K562 (cell line): ENCODE measurements around the gene PIKFYVE. TPM values are rescaled to one million over a fixed set of nuclear protein-coding genes. Genes with fewer than 3 reads are reported as not detected.

Experiments used
- ATAC-seq: fragments of 200-7000 bp; cut with Tn5 transposase; 3 replicates; pipeline ENCODE4 v1.9.1; 2020; ENCODE audit warnings: moderate library complexity
- BruUV-seq: library from RNA; stranded (reverse); fragments of 400-500 nt; replicated peaks from 2 replicates; lab custom pipeline; 2021; lab: Mats Ljungman, UMichigan
- CTCF ChIA-PET: fragments of 300-600 bp; formaldehyde crosslinking; extraction: SDS; loops from one replicate; lab custom pipeline; 2021; ENCODE audit warnings: low intra/inter-chr PET ratio; lab: Yijun Ruan, JAX
- POLR2A ChIA-PET: fragments of 300-600, 350-650 bp; sonication (Branson Sonifier 250); formaldehyde crosslinking; extraction: SDS; loops from one replicate; lab custom pipeline; 2021; ENCODE audit warnings: antibody characterized with exemption, inconsistent platforms; lab: Yijun Ruan, JAX
- DNase-seq, 4 experiments: peaks; one replicate each; pipeline versions ENCODE4 v3.0.0 to v3.0.0-alpha.2; 2011 to 2018; ENCODE audit warnings: low spot score in 3 of 4, mixed read lengths in 3 of 4; ENCODE audit errors: extremely low read depth in 1 of 4
- FAIRE-seq: peaks from 2 replicates; lab custom pipeline; 2011; peaks lifted over from hg19 to GRCh38; lab: Jason Lieb, UNC
- H2AFZ ChIP-seq: 2 replicates; pipeline ENCODE4 v1.6.0; 2011; ENCODE audit warnings: low read depth, low read length, control low read depth, inconsistent platforms
- H3K27ac ChIP-seq: fragments of 200-600 bp; 3 replicates; pipeline ENCODE4 v1.8.0; 2011; ENCODE audit warnings: low read depth, mild to moderate bottlenecking, control low read depth, inconsistent platforms, low read length, moderate library complexity, mixed read lengths; ENCODE audit errors: extremely low read depth
- H3K27me3 ChIP-seq, 2 experiments: fragments of 300-600 bp in 1 of 2; 2 replicates in 1 of 2; 3 replicates in 1 of 2; pipeline versions ENCODE4 v1.6.0 to v1.8.0; 2011; ENCODE audit warnings: inconsistent platforms in 2 of 2, low read length in 2 of 2, mild to moderate bottlenecking in 1 of 2, mixed read lengths in 1 of 2, moderate library complexity in 1 of 2; ENCODE audit not compliant: control insufficient read depth in 2 of 2, insufficient read depth in 2 of 2
- H3K36me3 ChIP-seq: fragments of 300-600 bp; 3 replicates; pipeline ENCODE4 v1.8.0; 2011; ENCODE audit warnings: mild to moderate bottlenecking, low read length, inconsistent platforms; ENCODE audit not compliant: control insufficient read depth, insufficient read depth
- H3K4me1 ChIP-seq, 2 experiments: fragments of 200-600 bp in 1 of 2; replicated peaks in 1 of 2; 2 replicates in 1 of 2; 3 replicates in 1 of 2; pipeline versions ENCODE4 v1.5.1 to v1.8.0; 2011; ENCODE audit warnings: inconsistent platforms in 2 of 2, low read length in 2 of 2, mild to moderate bottlenecking in 1 of 2, mixed read lengths in 1 of 2, moderate library complexity in 1 of 2; ENCODE audit not compliant: control insufficient read depth in 2 of 2, insufficient read depth in 2 of 2
- H3K4me2 ChIP-seq: 2 replicates; pipeline ENCODE4 v1.6.1; 2011; ENCODE audit warnings: low read length, control low read depth, inconsistent platforms, mixed read lengths; ENCODE audit not compliant: insufficient read depth
- H3K4me3 ChIP-seq: fragments of 200-600 bp; sonication (generic), shearing (Covaris generic); 2 replicates; pipeline ENCODE4 v1.5.1; 2016; ENCODE audit warnings: control low read depth, inconsistent platforms
- H3K79me2 ChIP-seq: fragments of 200-600 bp; 3 replicates; pipeline ENCODE4 v1.8.0; 2011; ENCODE audit warnings: low read length, inconsistent platforms; ENCODE audit not compliant: control insufficient read depth, insufficient read depth
- H3K9ac ChIP-seq, 2 experiments: 2 replicates each; pipeline versions ENCODE4 v1.6.0 to v1.6.1; 2011; ENCODE audit warnings: low read depth in 2 of 2, low read length in 2 of 2, control low read depth in 1 of 2, inconsistent platforms in 1 of 2, mild to moderate bottlenecking in 1 of 2, mixed read lengths in 1 of 2; ENCODE audit not compliant: insufficient read depth in 1 of 2
- H3K9me1 ChIP-seq: one replicate; pipeline ENCODE4 v1.6.0; 2011; ENCODE audit warnings: inconsistent platforms, mild to moderate bottlenecking, low read length, moderate library complexity; ENCODE audit not compliant: control insufficient read depth, insufficient read depth
- H3K9me3 ChIP-seq: replicated peaks from 2 replicates; pipeline ENCODE4 v1.5.1; 2011; ENCODE audit warnings: low read depth, low read length, inconsistent platforms; ENCODE audit not compliant: control insufficient read depth, insufficient read depth
- H4K20me1 ChIP-seq: replicated peaks from 2 replicates; pipeline ENCODE4 v1.6.1; 2011; ENCODE audit warnings: low read length, inconsistent platforms, mixed read lengths; ENCODE audit not compliant: control insufficient read depth, insufficient read depth
- BHLHE40 ChIP-seq: IDR thresholded peaks from 2 replicates; pipeline ENCODE4 v1.6.1; 2011; ENCODE audit warnings: low read length, improper control_type of control experiment
- CTCF ChIP-seq, 3 experiments: IDR thresholded peaks in 2 of 3; conservative IDR thresholded peaks in 1 of 3; 2 replicates each; pipeline ENCODE4 v1.5.1; 2011 to 2012; ENCODE audit warnings: low read length in 3 of 3, mild to moderate bottlenecking in 3 of 3, control low read depth in 2 of 3, improper control_type of control experiment in 1 of 3, inconsistent platforms in 1 of 3, low read depth in 1 of 3, mixed read lengths in 1 of 3, moderate library complexity in 1 of 3; ENCODE audit not compliant: insufficient read depth in 2 of 3
- HMG20A ChIP-seq: fragments of 450-650 bp; formaldehyde crosslinking; conservative IDR thresholded peaks from 2 replicates; pipeline ENCODE4 v1.4.0; 2020; ENCODE audit warnings: mild to moderate bottlenecking, mixed read lengths
- ILK ChIP-seq: fragments of 450-650 bp; IDR thresholded peaks from 2 replicates; pipeline ENCODE4 v1.6.1; 2016; ENCODE audit warnings: missing genetic modification characterization, low read depth, mild to moderate bottlenecking, missing compliant biosample characterization, moderate library complexity, borderline replicate concordance
- RBFOX2 ChIP-seq: fragments of 200-400 bp; formaldehyde crosslinking; IDR thresholded peaks from 2 replicates; pipeline ENCODE4 v1.6.1; 2017; ENCODE audit warnings: low read depth, mild to moderate bottlenecking, low read length, moderate library complexity
- SMAD1 ChIP-seq: fragments of 150-350 bp; IDR thresholded peaks from 2 replicates; pipeline ENCODE4 v1.6.1; 2014; ENCODE audit warnings: low read length, low read depth; ENCODE audit not compliant: partially characterized antibody
- ZNF785 ChIP-seq: fragments of 250-450 bp; sonication (Bioruptor Pico); IDR thresholded peaks from 2 replicates; pipeline ENCODE4 v1.4.0; 2020; ENCODE audit warnings: mild to moderate bottlenecking
- ZSCAN29 ChIP-seq: fragments of 450-650 bp; IDR thresholded peaks from 2 replicates; pipeline ENCODE4 v1.6.1; 2017
- WGBS: fragments of 100-300 bp; shearing (Covaris generic); methylation state at CpG from one replicate; pipeline ENCODE4 v1.1.6; 2016; ENCODE audit warnings: low coverage, mixed read lengths; ENCODE audit not compliant: insufficient coverage; ENCODE audit errors: missing lambda C conversion rate; 5-methylcytosine and 5-hydroxymethylcytosine counted together
- in situ Hi-C: fragments of 300-500 bp; cut with MboI; formaldehyde crosslinking; loops from 4 replicates; pipeline ENCODE4 v1.15.0; 2018; ENCODE audit warnings: inconsistent platforms, mixed read lengths
- intact Hi-C: fragments of 100-400 bp; cut with micrococcal nuclease; formaldehyde crosslinking; loops from 2 replicates; pipeline ENCODE4 v1.14.2; 2022
- polyA plus RNA-seq, 8 experiments: library from polyadenylated mRNA; depleted of rRNA in 4 of 8; stranded (reverse) in 5 of 8; unstranded in 3 of 8; fragments of >200 nt; fragmentation: Nextera tagmentation in 2 of 8; fragmentation: Illumina TruSeq in 1 of 8; extraction: Ambion mirVana in 2 of 8; extraction: Trizol in 1 of 8; gene quantifications; 2 replicates each; pipeline versions ENCODE4 v1.2.1 to v1.2.3, GENCODE V29; 2011 to 2014; ENCODE audit warnings: inconsistent platforms in 1 of 8, missing spikeins in 1 of 8
- total RNA-seq, 7 experiments: library from RNA; depleted of rRNA in 6 of 7; stranded (reverse); fragments of >200 nt in 6 of 7; fragmentation: Illumina TruSeq in 2 of 7; extraction: Trizol in 2 of 7; gene quantifications; 2 replicates each; pipeline versions ENCODE4 v1.2.1 to v1.2.3, GENCODE V29; 2011 to 2021; ENCODE audit warnings: low replicate concordance in 1 of 7

PIKFYVE gene
- total and polyA plus RNA-seq, 9 of the 15 experiments (the other 6 are each of a cell fraction or from before 2014, with no cell fraction given), result 3.6 to 25.6 (median 16.7) TPM

DNA sequence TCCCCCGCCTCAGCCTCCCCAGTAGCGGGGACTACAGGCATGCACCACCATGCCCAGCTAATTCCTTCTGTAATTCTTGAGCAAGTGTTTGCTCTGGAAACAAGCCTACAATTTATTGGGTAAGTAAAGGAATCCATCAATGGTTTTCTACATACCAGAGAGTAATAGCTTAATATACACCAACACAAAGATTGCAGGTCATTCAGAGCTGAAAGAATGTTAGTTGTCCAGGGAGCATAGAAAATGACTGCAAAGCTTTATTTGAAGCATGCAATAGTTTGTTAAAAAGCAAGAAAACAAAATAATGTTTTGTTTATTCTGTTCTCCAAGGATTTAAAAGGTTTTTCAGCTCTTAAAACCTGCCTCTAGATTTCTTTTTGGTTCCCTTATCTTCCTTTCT is 16.8 kb upstream of the PIKFYVE start (continued):
- TF ChIP-seq CTCF (IDR thresholded peaks at IDR 0.05 in 2 of 3, conservative IDR thresholded peaks at IDR 0.05 in 1 of 3; ENCODE audit: insufficient read depth in 2 of 3, low read depth in 1 of 3, low read length in 3 of 3) (no peak), BHLHE40 (no peak)

DNA sequence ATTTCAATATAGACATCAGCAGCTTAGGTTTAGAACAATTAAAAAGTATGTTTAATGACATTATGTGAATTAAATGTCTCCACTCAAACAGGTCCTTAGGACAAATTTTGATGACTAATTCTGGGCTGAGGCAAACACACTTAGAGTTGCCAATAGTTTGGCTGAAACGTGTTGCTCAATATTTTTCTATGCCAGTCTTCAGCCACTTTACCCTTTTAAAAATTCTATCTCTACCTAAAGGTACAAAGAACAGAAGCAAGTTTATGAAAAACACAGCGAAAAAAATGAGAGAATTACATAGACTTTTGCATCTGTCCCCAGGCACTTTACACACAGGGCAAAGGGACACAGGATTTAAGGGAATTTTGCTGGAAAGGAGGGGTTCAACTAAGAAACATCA is 15.7 kb upstream of the PIKFYVE start:
- no peak overlapping the region for H2AFZ ChIP-seq
- TF ChIP-seq ZSCAN29, result no peak
- TF ChIP-seq ZNF785 (CRISPR knock-in tag), result no peak
- TF ChIP-seq SMAD1, result no peak
- TF ChIP-seq ILK, result no peak
- peak; percentile 44 for TF ChIP-seq RBFOX2
- TF ChIP-seq HMG20A (CRISPR knock-in tag), result no peak
- no peak overlapping the region for H3K4me2 ChIP-seq
- peaks cover 83% of the 10 kb centered on the region; the same call in 2 of the 3 replicates for H3K36me3 ChIP-seq
- no peak for ATAC-seq
- H3K79me2 ChIP-seq, result peaks cover 39% of the 10 kb centered on the region
- H3K9ac ChIP-seq, result no peak overlapping the region
- no peak for DNase-seq
- no peaks in the 10 kb centered on the region for H4K20me1 ChIP-seq
- no peaks in the 10 kb centered on the region for H3K9me1 ChIP-seq
- CTCF ChIA-PET, result no interaction called here
- no peak overlapping the region for H3K27ac ChIP-seq
- POLR2A ChIA-PET, result no interaction called here
- H3K4me3 ChIP-seq, result no peak overlapping the region
- H3K27me3 ChIP-seq, result no peaks in the 10 kb centered on the region
- 69% methylated on average over 2 of the region's 2 CpGs for WGBS
- in situ Hi-C loops, result no loop called here
- no peaks in the 10 kb centered on the region for H3K9me3 ChIP-seq
- no TSS peak for BruUV-seq
- FAIRE-seq, result no peak
- intact Hi-C loops, result no loop called here
- peaks cover 8 to 10% of the 10 kb centered on the region in 2 experiments; a peak in 3 of 5 replicates for H3K4me1 ChIP-seq
